Putamen (tissue), 1 donor: ENCODE measurements around the gene ATP2B2.
"Not testable (repeated sequence)": the region's sequence is repeated elsewhere in the genome, so short reads cannot be mapped to it uniquely, and the experiment has no call there.

Experiments used
- DNase-seq: peaks from one replicate; pipeline ENCODE4 v3.0.0-alpha.2; 2016; ENCODE audit warnings: low spot score

Gene ATP2B2

DNA sequence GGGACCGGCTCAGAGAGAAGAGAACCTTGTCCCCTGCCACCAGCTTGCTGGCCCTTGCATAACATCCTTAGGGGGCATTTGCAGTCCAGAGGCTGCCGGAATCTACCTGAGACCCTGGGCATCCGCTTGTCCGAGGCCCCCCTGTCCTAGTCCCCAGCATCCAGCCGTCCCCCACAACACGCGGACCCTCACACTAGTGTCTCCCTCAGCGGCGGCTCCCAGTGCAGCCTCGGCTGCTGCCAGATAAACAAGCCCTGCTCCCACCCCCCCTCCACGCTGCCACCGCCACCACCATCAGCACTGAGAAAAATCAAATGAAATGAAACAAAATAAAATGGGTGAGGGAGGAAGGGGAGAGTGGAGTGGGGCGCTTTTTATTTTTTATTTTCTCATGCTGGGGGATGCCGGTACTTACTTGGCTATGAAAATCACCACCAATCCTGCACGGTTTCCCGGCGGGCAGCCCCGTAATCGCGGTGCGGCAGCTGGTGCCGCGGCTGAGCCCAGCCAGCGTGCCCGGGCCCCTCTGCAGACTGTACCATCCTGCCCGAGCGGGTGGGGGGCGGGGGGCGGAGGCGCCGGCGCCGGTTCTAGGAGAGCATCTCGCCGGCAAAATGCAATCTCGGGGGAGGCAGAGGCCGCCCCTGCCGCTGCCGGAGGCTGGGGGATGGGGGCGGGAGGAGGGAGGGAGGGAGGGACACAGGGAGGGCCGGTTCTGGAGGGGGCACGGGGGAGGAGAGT is at the start of gene ATP2B2:
Gene ATP2B2, minus strand, starts transcription at position 537 of the 741 bp plus-strand sequence. CDS start 56,043 bp downstream, outside the sequence.
- no peak for DNase-seq

- no peak for DNase-seq
These were observed 49.4 kb upstream of the ATP2B2 start for GRCh38 chr3:10554746-10555145.

DNA sequence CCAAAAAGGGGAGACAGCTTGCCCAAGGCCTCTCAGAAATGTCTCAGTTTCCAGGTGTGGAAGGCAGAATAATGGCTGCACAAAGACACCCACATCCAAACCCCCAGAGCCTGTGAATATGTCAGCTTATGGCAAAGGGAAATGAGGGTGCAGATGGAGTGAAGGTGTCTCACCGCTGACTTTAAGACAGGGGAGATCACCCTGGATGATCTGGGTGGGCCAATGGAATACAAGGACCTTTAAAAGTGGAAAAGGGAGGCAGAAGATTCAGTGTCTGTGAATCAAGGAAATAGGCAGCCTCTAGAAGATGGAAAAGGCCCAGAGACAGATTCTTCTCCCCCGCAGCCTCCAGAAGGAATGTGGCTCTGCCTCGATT is 48.8 kb upstream of the ATP2B2 start:
- DNase-seq: no peak

- peak; percentile 35 for DNase-seq
These were observed 48.3 kb upstream of the ATP2B2 start for GRCh38 chr3:10553591-10554235.

- DNase-seq: no peak
These were observed 47.2 kb upstream of the ATP2B2 start for GRCh38 chr3:10552631-10552943.

GRCh38 chr3:10551821-10552630 is 46.6 kb upstream of the ATP2B2 start:
- peak; percentile 66 for DNase-seq

DNA sequence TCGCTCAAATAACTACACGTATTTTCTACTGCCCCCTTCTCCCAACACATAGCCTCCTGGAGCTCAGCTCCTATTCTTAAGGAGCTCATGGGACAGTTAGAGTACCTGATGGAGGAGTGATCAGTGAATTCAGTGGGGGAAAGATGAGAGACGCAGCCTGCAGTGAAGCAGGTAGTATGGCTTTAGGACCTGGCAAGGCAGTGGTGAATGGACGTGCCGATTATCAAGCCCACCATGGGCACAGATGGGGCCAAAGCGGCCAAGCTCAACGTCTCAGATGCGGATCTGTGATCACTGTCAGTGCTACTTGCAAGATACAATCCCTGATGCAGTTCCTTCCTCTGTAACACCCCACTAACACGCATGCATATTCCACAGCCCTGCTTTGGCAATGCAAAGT is 45.8 kb upstream of the ATP2B2 start:
- no peak for DNase-seq

DNA sequence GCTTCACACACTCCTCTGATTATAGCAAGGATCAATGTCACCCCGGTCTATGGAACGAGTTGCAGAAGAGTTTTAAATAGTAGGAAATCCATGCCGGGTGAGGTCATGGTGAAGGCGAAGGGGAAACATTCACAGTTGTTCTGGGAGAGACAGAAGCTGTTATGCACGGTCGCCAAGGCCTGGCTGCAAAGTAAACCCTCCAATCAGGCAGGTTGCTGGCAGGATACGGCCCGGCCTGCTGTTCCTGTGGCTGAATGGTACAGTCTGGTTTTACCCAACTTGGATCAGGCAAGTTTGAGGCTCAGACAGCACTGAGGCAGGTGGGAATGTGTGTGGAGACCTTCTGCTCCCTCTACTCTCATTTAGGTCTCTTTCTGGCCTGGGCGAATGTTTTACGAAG is 45.3 kb upstream of the ATP2B2 start:
- no peak for DNase-seq

DNA sequence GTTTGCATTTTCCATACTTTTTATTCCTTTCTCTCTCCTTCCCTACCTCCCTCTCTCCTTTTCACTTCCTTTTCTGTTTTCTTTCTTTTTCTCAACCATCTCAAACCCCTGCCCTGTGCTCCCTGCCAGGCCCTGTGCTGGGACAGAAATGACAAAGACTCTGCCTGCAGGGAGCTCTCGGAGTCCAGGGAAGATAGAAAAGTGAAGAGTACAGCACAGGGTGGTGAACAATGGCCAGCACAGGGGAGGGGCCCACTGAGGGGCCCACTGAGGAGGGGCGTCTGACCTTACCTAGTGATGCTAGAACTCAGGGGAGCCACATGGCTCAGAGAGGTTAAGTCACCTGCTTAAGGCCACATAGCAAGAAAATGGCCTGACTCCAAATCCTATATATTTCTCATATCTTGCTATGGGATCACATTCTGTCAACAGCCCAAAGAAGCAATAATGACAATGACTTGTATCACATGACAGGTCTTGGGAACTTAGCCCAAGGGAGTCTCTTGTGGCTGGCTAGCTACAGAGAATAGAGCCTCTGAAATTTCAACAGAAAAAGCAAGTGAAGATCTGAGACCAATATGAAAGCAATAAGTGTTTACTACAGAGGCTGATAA is 44.3 kb upstream of the ATP2B2 start:
- DNase-seq: no peak

DNA sequence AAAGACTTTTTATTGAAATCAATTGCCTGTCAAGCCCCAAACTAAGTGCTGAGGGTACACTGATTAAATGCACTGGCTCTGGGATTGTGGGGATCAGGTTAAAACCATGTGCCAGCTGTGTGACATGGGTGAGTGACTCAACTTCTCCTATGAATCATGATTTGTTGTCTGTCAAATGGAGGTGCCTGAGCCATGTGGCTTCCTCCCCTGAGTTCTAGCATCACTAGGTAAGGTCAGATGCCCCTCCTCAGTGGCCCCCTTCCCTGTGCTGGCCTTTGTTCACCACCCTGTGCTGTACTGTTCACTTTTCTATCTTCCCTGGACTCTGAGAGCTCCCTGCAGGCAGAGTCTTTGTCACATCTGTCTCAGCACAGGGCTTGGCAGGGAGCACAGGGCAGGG is 43.6 kb upstream of the ATP2B2 start:
- no peak for DNase-seq

DNA sequence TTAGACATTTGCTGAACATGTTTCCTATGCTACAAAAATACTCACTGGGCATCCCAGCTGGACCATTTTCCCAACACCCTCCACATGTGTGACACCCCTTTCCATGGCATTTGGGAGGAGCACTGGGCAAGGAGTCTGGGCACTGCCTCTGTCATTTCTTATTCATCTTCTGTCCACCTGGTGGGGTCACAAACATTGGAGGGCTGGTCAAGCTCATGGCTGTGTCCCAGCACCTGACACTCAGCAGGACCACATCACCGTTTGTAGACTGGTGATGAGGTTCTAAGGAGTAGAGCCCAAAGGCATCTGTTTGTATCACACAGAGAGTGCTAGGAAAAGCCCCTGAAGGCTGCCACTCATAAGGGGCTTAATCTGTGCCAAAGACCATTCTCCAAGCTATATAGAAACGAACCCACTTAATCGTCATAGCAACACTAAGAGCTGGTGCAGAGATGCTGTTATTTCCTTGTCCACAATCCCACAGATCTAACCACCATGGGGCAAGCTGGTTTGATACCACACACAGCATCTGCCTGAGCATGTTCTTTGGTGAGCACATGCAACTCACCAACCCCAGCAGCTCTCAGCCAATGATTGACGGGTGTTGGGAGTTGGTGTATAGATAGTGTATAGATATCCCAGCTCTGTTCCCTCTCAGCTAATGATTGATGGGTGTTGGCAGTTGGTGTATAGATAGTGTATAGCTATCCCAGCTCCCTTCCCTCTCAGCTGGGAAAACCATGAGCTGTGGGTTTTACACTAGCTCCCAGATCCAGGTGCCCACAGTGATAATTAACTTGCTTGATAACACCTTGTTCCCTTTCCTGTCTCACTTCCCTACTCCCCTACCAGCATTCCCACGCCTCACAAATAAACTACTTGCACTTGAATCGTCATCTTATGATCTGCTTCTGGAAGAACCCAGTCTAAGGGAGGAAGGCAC is 42.7 kb upstream of the ATP2B2 start:
- DNase-seq: peak; percentile 32

DNA sequence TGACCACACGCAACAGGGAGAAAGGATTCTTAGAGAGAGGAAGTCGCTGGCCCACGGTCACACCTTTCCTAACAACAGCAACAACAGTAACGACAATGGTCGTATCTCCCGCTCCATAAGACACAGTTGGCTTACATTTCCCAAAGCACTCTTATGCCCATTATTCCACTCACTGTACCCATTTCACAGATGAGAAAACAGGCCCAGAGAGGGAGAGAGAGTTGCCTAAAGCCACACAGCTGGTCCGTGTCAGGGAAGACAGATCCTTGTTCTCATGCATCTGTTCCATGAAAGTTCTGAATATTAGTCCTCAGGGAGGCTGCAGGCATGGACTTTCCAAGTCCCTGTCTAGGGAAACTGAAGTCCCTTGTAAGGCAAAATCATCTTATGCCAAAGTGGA is 42.0 kb upstream of the ATP2B2 start:
- DNase-seq: no peak

GRCh38 chr3:10546820-10547263 is 41.5 kb upstream of the ATP2B2 start:
- DNase-seq: no peak

GRCh38 chr3:10546181-10546624 is 40.8 kb upstream of the ATP2B2 start:
- DNase-seq: no peak

DNA sequence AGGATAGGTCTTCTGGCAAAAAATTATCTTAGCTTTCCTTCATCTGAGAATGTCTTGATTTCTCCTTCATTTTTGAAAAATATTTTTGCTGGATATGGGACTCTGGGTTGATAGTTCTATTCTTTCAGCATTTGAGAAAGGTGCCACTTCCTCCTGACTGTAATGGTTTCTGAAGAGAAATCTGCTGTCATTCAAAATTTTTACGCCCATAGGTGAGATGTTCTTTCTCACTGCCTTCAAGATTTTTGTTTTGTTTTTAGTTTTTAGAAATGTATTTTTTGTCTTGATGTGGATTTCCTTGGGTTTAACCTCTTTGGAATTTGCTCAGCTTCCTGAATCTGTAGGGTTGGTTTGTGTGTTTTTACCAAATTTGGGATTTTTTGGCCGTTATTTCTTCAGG is 37.1 kb upstream of the ATP2B2 start:
- DNase-seq: no peak

GRCh38 chr3:10540347-10540746 is 35.0 kb upstream of the ATP2B2 start:
- not testable (repeated sequence) for DNase-seq

GRCh38 chr3:10534066-10534465 is 28.7 kb upstream of the ATP2B2 start:
- DNase-seq: no peak

DNA sequence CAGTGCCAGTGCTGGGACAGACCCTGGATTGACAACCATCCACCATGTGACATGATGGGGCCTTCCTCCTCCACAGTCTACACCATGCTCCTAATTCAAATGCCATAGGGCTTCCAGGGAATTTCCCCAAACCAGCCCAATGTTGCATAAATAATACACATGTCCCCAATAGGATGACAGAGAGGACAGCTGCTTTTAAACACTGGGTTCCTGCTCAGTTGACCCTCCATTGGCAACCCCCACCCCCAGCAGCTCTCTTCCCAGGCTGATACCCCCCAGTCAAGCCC is 28.3 kb upstream of the ATP2B2 start:
- no peak for DNase-seq

- DNase-seq: no peak
These were observed 27.8 kb upstream of the ATP2B2 start for GRCh38 chr3:10532939-10533736.

DNA sequence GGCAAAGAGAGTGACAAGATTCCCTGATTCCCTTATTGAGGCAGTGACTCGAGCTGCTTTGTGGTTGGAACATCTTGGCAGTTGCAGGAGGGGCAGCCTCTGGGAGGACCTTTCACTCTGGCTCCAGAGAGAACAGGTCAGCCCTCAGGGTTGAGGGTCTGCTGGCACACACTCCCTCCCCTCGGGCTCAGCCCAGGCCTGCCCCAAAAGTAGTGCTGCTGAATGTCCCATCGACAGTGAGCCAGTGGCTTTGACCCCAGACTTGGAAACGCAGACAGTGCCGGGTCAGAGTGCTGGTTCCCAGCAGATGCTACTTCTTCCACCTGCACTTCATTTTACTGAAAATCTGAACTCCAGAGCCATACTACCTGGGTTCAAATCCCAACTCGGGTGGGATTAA is 25.6 kb upstream of the ATP2B2 start:
- DNase-seq: no peak

- DNase-seq: no peak
These were observed 24.9 kb upstream of the ATP2B2 start for GRCh38 chr3:10530241-10530640.
